ENCODE data around the gene PDRG1.

DNA sequence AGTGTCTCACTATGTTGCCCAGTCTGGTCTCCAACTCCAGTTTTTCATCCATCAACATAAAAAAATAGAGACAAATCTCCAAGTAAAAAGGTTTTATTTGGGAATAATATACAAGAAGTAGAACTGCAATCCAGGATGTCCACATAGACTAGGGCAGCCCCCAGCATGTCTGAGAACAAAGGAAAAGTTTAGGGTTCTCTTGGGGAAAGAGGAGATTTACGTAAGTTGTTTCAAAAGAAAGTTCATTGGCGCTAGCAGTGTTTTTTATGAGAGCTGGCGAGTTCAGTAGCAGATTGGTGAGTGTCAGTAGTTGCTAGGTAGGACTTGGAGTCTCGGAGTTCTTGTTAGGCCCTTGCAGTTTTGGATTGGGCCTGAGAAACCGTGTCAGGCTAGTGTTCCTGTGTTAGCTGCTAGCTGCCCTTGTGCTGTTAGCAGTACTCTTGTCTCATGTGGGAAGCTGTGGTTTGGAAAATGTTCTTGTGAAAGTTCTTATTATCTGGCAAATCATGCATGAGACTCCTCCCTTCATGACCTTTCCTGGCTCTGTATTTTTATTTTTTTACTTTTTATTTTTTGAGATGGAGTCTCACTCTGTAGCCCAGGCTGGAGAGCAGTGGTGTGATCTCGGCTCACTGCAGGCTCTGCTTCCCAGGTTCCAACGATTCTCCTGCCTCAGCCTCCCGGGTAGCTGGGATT lies 56.7 kb downstream of the PDRG1 start:
- TF ChIP-seq POLR2A (IDR thresholded peaks at IDR 0.05) = no peak
- TF ChIP-seq, protein P1, sequence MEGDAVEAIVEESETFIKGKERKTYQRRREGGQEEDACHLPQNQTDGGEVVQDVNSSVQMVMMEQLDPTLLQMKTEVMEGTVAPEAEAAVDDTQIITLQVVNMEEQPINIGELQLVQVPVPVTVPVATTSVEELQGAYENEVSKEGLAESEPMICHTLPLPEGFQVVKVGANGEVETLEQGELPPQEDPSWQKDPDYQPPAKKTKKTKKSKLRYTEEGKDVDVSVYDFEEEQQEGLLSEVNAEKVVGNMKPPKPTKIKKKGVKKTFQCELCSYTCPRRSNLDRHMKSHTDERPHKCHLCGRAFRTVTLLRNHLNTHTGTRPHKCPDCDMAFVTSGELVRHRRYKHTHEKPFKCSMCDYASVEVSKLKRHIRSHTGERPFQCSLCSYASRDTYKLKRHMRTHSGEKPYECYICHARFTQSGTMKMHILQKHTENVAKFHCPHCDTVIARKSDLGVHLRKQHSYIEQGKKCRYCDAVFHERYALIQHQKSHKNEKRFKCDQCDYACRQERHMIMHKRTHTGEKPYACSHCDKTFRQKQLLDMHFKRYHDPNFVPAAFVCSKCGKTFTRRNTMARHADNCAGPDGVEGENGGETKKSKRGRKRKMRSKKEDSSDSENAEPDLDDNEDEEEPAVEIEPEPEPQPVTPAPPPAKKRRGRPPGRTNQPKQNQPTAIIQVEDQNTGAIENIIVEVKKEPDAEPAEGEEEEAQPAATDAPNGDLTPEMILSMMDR (IDR thresholded peaks at IDR 0.05) = no peak
